GM12891 (cell line): ENCODE data around the gene ABCB4.

Experiments
- DNase-seq: peaks from one replicate; pipeline ENCODE4 v3.0.0; 2011; ENCODE audit warnings: low spot score; ENCODE audit not compliant: insufficient read length
- FAIRE-seq: peaks from 2 replicates; lab custom pipeline; 2011; peaks lifted over from hg19 to GRCh38; lab: Jason Lieb, UNC
- PAX5 ChIP-seq: IDR thresholded peaks from 2 replicates; pipeline ENCODE4 v1.6.1; 2011; ENCODE audit warnings: low read length, moderate library complexity, mild to moderate bottlenecking; ENCODE audit not compliant: insufficient read depth, severe bottlenecking
- POLR2A ChIP-seq: IDR thresholded peaks from 2 replicates; pipeline ENCODE4 v1.6.1; 2011; ENCODE audit warnings: low read depth, low read length, control low read depth
- POLR2AphosphoS5 ChIP-seq: IDR thresholded peaks from 2 replicates; pipeline ENCODE4 v1.6.1; 2011; ENCODE audit warnings: low read depth, low read length, control low read depth
- POU2F2 ChIP-seq: IDR thresholded peaks from 2 replicates; pipeline ENCODE4 v1.6.1; 2011; ENCODE audit warnings: low read depth, mild to moderate bottlenecking, control low read depth, low read length, moderate library complexity
- SPI1 ChIP-seq: IDR thresholded peaks from 2 replicates; pipeline ENCODE4 v1.6.1; 2011; ENCODE audit warnings: low read depth, low read length, control low read depth
- TAF1 ChIP-seq: IDR thresholded peaks from 2 replicates; pipeline ENCODE4 v1.6.1; 2011; ENCODE audit warnings: low read depth, low read length, control low read depth

Gene ABCB4

DNA sequence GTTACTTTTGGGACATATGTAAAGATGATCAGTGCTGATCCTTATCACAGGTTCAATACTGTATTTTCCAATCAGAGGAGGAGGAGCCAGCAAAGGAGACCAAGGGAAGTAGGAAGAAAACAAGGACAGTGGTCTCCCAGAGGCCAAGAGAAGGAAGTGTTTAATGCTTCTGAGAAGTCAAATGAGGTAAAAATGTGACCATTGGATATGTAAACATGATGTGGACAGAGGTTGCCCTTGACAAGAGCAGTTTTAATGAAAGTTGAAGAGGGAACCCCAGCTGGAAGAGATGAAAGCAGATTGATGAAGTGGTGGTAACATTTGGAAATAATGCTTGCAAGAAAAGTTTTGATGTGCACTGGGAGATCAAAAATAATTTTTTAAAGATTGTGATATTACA, 111.2 kb downstream of the ABCB4 start:
- DNase-seq (no peak), FAIRE-seq (no peak)
- TF ChIP-seq POU2F2: no peak
- no peak for TF ChIP-seq POLR2AphosphoS5
- TF ChIP-seq PAX5: no peak
- no peak for TF ChIP-seq POLR2A
- no peak for TF ChIP-seq SPI1
- TF ChIP-seq TAF1: no peak

GRCh38 chr7:87363342-87363741, 112.1 kb downstream of the ABCB4 start:
- DNase-seq (no peak), FAIRE-seq (no peak)
- TF ChIP-seq POU2F2 (no peak), POLR2AphosphoS5 (no peak), TAF1 (no peak), POLR2A (no peak), SPI1 (no peak), PAX5 (no peak)

DNA sequence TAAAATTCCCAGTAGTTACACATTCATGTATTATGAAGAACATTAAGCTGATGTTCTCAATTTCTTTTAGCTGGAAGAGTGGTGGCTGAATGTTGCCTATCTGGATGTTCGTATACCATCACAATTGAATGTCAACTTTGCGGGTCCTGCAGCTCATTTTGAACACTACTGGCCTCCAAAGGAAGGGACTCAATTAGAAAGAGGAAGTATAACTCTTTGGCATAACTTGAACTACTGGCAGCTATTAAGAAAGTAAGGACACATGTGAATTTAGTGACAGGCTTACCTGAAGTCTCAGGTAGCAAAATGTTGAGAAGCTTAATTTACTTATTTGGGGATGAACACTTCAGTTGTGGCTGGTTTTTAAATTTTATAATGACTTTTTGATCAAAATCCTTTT, 114.2 kb downstream of the ABCB4 start:
- FAIRE-seq: no peak
- TF ChIP-seq SPI1 (no peak), PAX5 (no peak), POLR2A (no peak), POU2F2 (no peak), POLR2AphosphoS5 (no peak), TAF1 (no peak)
- no peak for DNase-seq

DNA sequence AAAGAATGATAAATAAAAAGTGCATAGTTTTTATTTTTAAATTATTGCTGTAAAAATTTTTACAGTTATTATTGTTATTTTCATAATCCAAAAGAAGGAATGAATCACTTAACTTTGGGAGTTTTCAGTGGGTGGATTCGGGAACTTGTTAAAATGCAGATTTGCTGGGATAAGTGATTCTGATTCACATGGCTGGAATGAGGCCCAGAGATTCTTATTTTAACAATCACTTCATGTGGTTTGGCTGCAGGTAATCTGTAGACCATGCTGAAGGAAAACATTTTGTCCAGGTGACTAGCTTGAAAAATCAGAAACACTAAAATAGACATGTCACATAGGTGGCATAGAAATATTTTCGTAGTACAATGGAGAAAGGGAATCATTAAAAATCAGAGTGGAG, 116.1 kb downstream of the ABCB4 start:
- TF ChIP-seq POU2F2 (no peak), PAX5 (no peak), POLR2AphosphoS5 (no peak), TAF1 (no peak), POLR2A (no peak), SPI1 (no peak)
- FAIRE-seq: no peak
- no peak for DNase-seq

DNA sequence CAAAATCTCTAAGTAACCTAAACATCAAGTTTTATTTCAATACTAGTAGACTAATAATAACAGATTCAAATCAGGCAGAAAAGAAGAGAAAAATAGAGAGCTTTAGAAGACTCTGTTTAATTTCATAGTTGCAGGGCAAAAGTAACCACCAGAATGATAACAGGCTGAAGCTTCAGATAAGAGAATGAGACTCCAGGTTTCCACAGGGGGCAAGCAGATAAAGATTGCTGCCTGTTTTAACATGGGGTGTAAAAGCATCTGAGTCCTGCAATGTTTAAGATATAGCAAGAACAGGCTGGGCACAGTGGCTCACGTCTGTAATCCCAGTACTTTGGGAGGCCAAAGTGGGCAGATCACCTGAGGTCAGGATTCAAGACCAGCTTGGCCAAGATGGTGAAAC, 119.0 kb downstream of the ABCB4 start:
- no peak for TF ChIP-seq SPI1
- no peak for TF ChIP-seq TAF1
- DNase-seq (no peak), FAIRE-seq (no peak)

DNA sequence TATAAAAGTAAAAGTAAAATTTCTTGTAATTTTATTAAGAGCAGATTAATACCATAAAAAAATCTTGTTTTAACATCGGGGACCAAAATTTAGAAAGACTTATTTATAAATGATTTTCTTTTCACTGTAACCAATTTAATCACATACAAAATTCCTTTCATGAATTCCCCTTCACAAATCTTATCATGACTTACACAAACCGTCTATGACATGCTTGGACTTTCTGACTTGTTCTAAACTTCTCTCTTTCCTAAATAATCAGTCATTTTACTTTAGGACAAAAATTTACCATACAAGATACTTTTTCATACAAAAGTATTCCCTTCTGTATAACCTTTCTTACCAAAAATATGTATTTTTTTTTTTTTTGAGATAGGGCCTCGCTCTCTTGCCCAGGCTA, 120.7 kb downstream of the ABCB4 start:
- FAIRE-seq (no peak), DNase-seq (no peak)
- no peak for TF ChIP-seq TAF1
- no peak for TF ChIP-seq POU2F2
- no peak for TF ChIP-seq POLR2A
- TF ChIP-seq POLR2AphosphoS5: no peak
- no peak for TF ChIP-seq SPI1
- TF ChIP-seq PAX5: no peak
